HG03571 (cell line): ENCODE data around the gene NELL1.

Experiments
- ATAC-seq: cut with Tn5 transposase; IDR thresholded peaks from one replicate; pipeline ENCODE4 v1.9.1; 2021; ENCODE audit not compliant: unreplicated experiment

Gene NELL1

DNA sequence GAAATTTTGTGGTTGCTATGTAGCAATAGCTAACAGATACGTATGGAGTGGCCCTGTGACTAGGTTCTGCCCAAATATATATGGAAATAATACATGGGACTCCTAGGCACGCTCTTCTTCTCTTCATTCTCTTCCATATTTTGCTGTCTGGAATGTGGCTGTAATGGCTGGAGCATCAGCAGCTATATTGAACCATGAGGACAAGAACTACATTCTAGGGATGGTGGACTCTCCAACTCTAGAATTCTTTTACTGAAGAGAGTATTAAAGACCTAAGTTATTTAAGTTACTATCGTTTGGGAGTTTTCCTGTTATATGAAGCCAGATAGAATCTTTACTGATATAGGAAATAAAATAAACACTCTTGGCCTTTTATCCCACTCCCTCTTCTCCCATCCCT, 7.5 kb upstream of the NELL1 start:
- ATAC-seq = no peak

DNA sequence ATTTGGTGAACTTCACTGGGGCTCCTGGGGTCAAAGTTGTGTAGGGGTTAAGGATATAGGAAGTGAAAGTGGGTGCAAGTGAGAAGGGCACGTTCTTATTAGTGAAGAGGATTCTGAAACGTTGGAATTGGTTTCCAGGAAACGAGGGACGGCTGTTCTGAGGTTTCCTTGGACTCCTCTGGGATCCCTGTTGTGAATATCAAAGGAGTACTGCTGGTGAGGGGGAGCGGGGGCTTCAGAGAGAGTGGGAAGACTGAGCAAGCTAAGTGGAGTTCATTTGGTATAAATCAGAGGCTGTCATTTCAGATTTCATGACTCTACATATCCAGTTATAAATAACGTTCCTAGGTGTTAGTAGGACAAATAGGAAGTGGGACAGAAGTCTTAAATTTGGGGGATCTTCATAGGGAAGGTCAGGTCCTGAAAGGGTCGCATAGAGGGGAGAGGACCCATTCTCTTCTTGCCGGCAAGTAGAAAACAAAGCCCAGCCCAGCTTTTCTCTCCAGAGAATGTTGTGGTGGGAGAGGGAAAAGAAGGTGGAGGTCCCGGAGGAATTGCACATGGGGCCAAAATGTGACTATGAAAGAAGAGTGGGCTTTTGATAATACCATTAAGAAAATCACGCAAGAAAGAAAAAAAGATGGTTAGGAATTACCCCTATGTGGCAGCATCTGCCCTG, 1.1 kb upstream of the NELL1 start:
- no peak for ATAC-seq

DNA sequence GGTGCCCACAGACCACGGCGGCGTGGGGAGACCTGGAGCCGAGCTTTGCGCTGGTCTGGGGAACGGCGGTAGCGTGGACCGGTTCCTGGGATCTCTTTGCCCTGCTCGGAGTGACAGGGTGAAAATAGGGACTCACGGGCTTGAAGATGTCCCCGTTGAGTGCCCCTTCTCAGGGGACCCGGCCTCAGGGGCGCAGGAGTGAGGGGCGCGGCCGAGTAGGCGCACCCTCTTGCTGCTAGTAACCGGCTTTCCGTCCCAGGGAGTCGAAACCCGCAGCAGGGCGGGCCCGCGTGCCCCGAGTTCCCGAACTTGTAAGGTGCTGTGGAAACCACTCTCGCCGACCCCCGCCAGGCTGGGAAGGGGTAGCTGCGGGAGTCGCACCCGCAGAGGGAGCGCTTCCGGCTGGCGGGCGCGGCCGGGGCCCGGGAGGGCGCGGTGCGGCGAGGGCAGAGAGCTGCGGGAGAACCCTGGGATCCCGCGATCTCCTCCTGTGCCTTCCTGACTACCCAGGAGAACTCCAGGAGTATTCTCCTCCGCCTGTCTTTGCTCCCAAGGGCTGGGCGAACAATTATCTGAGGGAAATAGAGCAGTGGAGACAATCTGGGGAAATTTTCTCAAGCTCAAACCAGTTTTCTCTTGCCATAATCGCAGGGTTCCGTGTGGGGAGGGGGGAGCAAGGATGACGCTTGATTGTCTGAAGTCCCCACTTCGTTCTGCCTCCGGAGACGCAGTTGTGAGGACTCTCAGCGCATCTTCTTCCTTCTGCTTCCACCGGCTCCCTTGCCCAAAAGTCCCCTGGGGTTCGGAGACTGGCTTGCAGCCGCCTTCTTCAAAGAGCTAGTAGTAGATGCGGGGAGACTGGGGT, 666 bp downstream of the NELL1 start:
- no peak for ATAC-seq

DNA sequence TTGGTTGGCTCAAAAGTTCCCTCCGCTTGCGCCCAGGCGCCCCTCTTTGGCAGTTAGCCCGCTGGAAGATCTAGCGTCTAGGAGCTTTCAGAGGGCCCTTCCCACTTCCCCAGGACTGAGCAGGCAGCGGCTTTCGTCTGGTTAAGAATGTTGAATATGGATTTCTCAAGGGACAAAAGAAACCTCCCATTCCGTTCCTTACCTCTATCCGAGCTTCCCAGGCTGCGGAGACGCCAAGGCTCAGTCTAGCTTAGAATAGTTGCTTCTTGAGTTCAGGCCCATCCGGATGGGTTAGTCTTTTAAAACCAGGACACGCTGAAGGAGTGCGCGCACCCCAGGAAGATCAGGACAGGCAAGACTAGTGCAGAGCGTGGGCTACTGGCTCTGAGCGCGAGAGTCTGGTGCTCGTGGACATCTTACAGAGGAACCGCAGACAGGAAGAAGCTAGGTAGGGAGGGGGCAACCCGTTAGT, 1.6 kb downstream of the NELL1 start:
- ATAC-seq = no peak

DNA sequence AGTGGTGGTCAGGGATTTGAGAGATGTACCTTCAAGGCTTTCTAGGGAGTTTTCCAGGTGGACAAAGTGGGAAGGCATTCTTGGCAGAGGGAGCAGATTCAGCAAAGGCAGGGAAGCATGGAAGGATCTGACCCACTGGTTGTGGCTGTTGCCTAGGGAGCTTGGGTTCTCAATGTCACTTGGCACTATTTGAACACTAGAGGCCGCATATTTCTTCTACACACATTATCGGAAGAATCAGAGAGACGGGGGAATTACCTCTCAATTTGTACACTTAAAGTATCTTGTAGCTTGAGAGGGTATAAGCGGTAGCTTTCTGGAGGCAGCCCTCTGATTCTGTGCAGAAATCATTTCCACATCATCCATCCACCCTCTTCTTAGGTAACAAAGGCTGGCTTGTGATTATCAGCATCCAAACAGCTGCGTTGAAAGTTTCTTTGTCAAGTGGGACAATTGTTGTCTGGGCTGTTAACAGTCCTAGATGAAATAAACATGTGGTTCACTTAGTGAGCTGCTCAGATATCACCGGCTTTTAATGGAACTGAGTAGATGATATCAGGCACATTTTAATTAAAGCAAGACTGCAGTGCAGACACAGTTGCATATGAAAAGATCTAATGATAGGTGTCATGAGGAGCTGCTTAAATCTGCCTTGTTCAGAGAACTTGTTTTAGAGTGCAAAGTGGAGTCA, 2.6 kb downstream of the NELL1 start:
- no peak for ATAC-seq

DNA sequence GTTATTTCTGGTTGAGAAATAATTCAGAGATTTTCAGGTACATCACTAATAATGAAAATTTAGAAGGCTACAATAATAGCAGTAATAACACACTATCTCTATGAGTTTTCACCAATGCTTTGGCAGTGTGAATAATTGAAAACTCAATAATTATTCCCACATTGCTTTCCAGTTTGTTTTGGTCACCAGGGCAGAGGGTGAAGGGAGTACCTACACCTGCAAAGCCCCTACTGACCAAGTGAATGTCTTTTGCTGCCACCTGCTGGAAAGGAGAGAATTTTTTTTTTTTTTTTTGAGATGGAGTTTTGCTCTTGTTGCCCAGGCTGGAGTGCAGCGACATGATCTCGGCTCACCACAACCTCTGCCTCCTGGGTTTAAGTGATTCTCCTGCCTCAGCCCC, 3.2 kb downstream of the NELL1 start:
- ATAC-seq = no peak

DNA sequence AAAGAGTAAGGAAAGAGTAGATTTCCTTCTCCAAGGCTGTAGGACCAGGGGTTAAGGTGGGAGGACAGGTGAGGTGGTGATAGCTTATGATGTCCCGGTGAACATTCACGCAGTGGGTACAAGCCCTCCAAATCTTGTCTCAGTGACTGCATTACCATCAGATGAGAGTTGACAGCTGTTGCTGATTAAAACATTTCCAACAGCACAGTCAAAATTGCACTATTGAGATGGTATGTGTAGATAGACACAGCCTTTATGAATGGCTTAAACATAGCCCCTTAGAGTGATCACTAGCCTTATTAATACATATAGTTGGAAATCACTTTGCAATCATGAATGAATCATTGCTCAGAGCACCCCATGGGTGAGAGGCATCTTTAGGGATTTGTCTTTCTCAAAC, 7.3 kb downstream of the NELL1 start:
- no peak for ATAC-seq

DNA sequence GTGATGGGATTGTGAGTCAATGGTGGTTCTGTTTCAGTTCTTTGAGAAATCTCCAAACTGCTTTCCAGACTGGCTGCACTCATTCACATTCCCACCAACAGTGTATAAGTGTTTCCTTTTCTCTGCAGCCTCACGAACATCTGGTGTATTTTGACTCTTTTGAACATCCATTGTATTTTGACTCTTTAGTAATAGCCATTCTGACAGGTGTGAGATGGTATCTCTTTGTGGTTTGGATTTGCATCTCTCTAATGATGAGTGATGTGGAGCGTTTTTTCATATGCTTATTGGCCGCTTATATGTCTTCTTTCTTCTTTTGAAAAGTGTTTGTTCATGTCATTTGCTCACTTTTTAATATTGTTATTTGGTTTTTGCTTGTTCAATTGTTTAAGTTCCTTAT, 19.4 kb downstream of the NELL1 start:
- ATAC-seq = no peak

DNA sequence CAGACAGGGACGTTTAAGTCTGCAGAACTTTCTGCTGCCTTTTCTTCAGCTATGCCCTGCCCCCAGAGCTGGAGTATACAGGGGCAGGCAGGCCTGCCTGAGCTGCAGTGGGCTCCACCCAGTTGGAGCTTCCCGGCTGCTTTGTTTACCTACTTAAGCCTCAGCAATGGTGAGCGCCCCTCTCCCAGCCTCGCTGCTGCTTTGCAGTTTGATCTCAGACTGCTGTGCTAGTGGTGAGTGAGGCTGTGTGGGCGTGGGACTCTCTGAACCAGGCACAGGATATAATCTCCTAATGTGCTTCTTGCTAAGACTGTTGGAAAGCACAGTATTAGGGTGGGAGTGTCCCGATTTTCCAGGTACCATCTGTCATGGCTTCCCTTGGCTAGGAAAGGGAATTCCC, 38.5 kb downstream of the NELL1 start:
- no peak for ATAC-seq

DNA sequence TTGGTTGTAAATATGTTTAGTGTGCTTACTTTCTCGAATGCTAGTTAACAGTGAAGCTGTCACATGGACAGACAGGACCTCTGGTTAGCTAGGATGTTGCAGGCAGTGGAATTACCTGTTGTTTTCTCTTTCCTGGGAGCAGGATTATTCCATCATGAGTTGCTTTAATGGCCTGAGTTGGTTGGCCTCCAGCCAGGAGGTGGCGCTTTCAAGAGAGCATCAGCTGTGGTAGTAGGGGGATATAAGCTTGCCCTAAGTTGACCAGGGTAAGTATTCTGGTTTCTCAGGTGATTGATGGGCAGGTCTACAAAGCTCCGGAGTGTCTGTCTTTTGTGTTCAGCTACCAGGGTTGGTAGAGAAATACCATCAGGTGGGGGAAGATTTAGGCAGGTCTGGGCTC, 43.5 kb downstream of the NELL1 start:
- no peak for ATAC-seq

DNA sequence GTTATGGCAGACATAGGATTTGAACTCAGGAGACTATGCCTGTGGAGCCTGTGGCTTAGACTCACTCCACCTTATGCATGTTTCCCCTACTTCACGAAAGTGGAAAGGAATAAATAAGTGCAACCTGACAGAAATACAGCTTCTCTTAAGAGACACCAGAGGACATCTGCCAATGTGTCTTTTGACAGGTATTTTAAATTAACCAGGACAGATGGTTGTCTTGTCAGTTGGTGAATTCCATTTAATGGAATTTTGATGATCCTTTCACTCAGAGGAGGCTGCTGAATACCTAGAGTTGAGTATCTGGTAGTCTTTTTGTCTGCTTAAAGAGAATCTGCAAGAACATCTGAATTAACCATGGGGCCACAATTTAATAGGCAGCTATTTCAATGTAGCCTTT, 46.1 kb downstream of the NELL1 start:
- ATAC-seq = no peak

DNA sequence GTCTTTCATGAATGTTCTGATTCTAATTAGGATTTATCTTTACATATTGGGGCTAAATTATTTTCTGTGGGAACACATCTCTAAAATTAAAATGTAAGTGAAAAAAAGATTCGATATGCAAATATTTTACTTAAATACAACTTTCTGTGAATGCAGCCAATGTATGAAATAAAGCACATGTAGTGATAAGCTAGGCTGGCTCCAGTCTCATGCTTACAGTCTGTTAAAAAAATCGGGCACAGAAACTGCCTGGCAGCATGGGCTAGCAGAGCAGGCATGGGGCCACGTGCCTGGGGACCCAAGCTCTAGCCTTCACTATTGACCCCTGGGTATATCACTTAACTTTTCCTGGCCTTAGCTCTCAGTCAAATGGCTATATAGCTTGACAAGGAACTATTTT, 46.5 kb downstream of the NELL1 start:
- no peak for ATAC-seq

DNA sequence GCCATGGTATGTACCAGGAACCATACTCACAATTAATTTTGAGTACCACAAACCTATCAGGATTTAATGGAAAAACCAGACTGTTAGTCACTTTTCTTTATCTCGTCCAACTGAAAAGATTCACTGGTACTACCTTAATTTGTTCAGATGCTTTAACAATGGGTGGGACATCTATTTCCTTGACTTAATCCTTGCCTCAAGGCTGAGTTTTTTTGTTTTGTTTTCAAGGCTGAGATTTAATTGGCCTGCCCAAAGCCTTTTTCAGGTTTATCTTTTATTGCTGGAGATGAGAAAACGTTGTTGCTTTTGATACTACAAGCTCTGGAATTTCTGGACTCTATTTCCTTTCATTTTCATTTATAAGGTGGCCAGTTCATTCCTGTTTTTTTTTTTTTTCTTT, 50.4 kb downstream of the NELL1 start:
- no peak for ATAC-seq

DNA sequence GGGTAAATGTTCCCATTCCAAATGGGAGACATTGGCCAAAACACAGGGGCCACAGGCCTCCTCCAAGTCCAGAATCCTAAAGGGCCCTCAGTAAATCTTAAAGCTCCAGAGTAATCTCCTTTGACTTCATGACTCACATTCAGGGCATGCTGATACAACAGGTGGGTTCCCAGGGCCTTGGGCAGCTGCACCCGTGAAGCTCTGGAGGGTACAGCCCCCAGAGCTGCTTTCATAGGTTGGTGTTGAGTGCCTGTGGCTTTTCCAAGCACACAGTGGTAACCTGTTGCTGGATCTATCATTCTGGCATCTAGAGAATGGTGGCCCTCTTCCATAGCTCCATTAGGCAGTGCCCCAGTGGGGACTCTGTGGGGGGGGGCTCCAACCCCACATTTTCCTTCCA, 54.0 kb downstream of the NELL1 start:
- ATAC-seq = no peak

DNA sequence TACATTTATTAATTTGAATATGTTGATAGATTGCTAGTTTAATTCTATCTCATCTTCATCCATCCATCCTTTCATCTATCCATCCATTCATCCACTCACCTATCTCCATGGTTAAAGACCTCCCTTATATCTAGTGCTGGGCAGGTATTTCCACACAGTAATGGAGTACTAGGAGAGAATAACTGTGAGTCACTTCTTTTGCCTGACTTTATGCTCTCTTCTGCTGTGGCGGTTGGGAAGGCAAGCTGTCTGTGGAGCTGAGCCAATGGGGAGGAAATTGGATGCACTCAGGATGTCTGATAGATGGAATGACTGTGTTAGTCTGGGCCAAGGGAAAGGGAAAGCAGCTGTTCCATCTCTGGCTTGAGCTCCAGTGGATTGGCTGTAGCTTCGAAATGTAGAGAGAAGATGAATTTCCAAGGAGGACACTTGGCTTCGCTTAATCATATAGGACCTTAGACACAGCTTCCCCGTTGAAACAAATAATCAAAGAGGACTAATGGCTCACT, 60.3 kb downstream of the NELL1 start:
- ATAC-seq = no peak

DNA sequence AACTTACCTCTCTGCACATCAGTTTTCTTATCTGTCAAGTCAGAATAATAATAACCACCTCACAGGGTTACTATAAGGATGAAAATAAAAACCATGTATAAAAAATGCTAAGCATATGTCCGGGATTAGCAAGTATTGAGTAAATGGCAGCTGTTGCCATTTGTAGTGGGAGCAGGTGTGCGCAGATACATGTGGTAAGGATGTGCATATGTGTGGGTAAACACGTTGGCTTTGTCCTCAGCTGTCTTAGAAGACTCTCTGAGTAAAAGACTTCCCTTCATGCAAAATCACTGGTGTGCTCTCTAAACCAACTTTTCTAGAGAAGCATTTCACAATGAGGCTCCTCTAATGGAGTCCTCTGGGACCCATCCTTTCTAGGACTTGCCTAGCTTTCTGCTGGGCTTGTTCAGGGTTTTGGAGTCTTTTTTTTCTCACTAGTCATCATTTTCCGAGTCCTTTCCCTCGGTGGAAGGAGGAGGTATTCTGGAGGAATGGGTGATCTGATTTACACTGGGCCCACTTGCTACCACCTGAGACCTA, 62.4 kb downstream of the NELL1 start:
- ATAC-seq = no peak

DNA sequence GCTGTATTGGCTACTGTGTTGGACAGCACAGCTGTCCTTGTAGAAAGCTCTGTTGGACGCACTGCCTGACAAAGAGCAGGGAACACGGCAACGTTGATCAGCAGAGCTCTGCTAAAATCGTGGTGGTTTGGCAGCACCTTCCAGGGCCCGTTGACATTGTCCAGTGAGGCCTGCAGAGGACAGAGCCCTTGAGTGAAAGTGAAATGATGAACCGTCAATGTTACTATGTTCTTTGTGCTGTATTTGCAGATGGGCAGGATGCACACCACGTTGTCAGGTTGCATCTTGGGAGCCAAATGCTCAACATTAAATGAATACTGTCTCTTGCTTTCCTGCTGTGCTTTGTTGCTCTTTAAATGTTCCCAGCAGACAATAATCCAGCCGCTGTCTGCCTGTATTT, 69.7 kb downstream of the NELL1 start:
- ATAC-seq = no peak

DNA sequence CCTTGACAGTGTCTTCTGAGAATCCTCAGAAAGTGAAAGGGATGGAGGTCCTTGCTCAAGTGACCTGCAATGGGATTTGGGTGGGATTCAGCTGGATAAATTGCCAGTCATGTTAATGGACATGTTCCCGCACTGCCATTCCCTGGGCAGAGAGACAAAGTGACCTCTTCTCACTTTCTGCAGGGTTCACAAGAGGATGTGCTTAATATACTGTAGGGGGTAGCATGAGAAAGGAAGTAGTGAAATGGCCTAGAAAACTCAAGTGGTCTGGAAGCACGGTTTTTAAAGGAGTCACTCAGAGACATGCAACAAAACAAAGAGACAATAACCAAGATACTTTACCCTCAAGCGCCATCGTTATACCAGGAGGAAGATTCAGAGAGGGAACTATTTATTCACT, 70.2 kb downstream of the NELL1 start:
- ATAC-seq = no peak

DNA sequence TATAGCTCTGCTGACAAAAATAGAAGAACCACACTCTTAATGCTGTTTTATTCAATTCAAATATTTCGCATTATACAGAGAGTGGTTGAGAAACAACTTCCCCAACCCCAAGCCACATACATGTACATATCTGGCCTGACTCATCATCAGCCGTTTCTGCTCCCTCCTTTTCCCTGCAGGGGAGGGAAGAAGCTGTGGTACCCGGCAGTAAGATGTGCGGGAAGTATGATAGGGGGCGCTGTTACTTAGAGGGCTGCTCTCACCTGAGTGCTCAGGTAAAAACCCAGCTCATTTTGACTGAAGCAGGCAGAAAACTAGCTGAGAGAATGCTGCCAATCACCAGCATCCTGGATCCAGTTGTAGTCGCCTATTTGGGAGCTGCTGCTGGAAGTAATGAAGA, 85.5 kb downstream of the NELL1 start:
- ATAC-seq = no peak

DNA sequence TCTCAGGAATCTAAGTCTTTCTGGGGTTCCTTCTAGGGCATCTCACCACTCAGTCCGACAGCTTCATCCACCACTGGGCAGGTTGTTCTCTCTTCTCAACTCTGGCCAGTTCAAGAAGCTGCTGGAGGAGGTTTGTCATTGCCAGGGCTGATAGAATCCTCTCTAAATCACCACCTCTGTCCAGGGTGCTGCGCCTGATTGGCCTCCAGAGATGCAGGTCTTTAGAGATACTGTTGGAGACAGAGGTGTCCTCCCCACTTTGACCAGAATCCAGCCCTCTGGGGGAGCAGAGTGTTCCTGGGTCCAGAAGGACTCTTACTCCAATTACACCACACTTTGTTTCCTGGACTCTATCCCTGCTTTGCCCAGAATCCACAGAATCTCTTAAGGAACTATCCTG, 90.2 kb downstream of the NELL1 start:
- no peak for ATAC-seq

DNA sequence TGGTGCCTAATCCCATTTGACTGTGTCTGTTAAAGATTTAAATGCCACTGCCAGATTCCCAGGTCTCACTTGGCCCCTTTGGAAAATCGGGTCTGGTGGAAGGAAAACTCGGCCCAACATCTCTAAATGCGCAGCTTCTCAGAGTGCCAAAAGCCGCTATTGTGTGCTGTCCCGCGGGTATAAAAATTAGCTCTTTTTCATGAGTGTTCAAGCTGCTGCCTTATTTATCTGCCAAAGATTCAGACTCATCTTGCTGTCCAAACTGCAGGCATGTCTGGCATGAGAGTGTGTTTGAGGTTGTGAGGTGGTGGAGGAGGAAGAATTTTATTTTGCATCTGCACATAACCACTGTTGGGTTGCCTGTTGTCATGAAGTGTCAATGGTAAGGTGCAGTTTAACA, 91.4 kb downstream of the NELL1 start:
- ATAC-seq = no peak
